Caco-2 (cell line): ENCODE measurements around the gene RNF130. TPM values are rescaled to one million over a fixed set of nuclear protein-coding genes. Genes with fewer than 3 reads are reported as not detected.

Experiments
- BruUV-seq: library from RNA; stranded (reverse); fragments of 400-500 nt; replicated peaks from 2 replicates; lab custom pipeline; 2021; lab: Mats Ljungman, UMichigan
- CTCF ChIA-PET: fragments of 300-600 bp; sonication (Branson Sonifier 250); formaldehyde crosslinking; loops from one replicate; lab custom pipeline; 2022; ENCODE audit warnings: antibody characterized with exemption; lab: Charles Lee
- POLR2A ChIA-PET: fragments of 300-600 bp; sonication (Branson Sonifier 250); formaldehyde crosslinking; loops from one replicate; lab custom pipeline; 2022; ENCODE audit warnings: antibody characterized with exemption; lab: Charles Lee
- DNase-seq, 2 experiments: peaks; one replicate each; pipeline versions ENCODE4 v3.0.0 to v3.0.0-alpha.2; 2020 to 2022
- H3K27me3 ChIP-seq: replicated peaks from 2 replicates; pipeline ENCODE4 v1.6.0; 2011; ENCODE audit warnings: low read length; ENCODE audit not compliant: control insufficient read depth, insufficient read depth
- H3K36me3 ChIP-seq: 2 replicates; pipeline ENCODE4 v1.5.1; 2011; ENCODE audit warnings: low read length; ENCODE audit not compliant: control insufficient read depth, insufficient read depth
- H3K4me1 ChIP-seq: fragments of 250-450 bp; sonication (Bioruptor Pico); 2 replicates; pipeline ENCODE4 v1.5.1; 2020; ENCODE audit warnings: mild to moderate bottlenecking
- H3K4me3 ChIP-seq: 2 replicates; pipeline ENCODE4 v1.5.1; 2011; ENCODE audit warnings: low read depth, mild to moderate bottlenecking, control low read depth, low read length
- H3K9me3 ChIP-seq: fragments of 250-450 bp; sonication (Bioruptor Pico); 2 replicates; pipeline ENCODE4 v1.5.1; 2020; ENCODE audit warnings: mild to moderate bottlenecking, moderate library complexity
- H3K27ac Mint-ChIP-seq: one replicate; pipeline ENCODE4 v1.8.0; 2022; ENCODE audit warnings: mixed read lengths; ENCODE audit not compliant: unreplicated experiment
- H3K27me3 Mint-ChIP-seq: one replicate; pipeline ENCODE4 v1.8.0; 2022; ENCODE audit warnings: mixed read lengths; ENCODE audit not compliant: insufficient read depth, unreplicated experiment
- H3K36me3 Mint-ChIP-seq: one replicate; pipeline ENCODE4 v1.8.0; 2022; ENCODE audit warnings: mild to moderate bottlenecking, mixed read lengths; ENCODE audit not compliant: insufficient read depth, unreplicated experiment
- H3K4me1 Mint-ChIP-seq: one replicate; pipeline ENCODE4 v1.8.0; 2022; ENCODE audit warnings: low read depth, mixed read lengths; ENCODE audit not compliant: unreplicated experiment
- H3K4me3 Mint-ChIP-seq: one replicate; pipeline ENCODE4 v1.8.0; 2022; ENCODE audit warnings: mild to moderate bottlenecking, moderate library complexity, mixed read lengths; ENCODE audit not compliant: unreplicated experiment
- H3K9me3 Mint-ChIP-seq: one replicate; pipeline ENCODE4 v1.8.0; 2022; ENCODE audit warnings: mixed read lengths; ENCODE audit not compliant: unreplicated experiment
- intact Hi-C: fragments of 100-400 bp; cut with micrococcal nuclease; formaldehyde crosslinking; loops from one replicate; pipeline ENCODE4 v1.10.0; 2022; ENCODE audit not compliant: unreplicated experiment
- total RNA-seq: library from RNA; stranded (reverse); gene quantifications from 2 replicates; pipeline ENCODE4 v1.2.3, GENCODE V29; 2022
- TF ChIP-seq, protein P1 (sequence below), 2 experiments: fragments of 200-600 bp in 1 of 2; IDR thresholded peaks; 1 replicate in 1 of 2; 2 replicates in 1 of 2; pipeline versions ENCODE4 v1.5.1 to v1.8.0; 2011 to 2022; ENCODE audit warnings: antibody characterized with exemption in 1 of 2, control low read depth in 1 of 2, inconsistent platforms in 1 of 2, low read depth in 1 of 2, low read length in 1 of 2, mild to moderate bottlenecking in 1 of 2, moderate library complexity in 1 of 2; ENCODE audit not compliant: insufficient read depth in 1 of 2, severe bottlenecking in 1 of 2, unreplicated experiment in 1 of 2

Gene RNF130
- total RNA-seq, 1 experiment from 2014 or later: 34.5 TPM

DNA sequence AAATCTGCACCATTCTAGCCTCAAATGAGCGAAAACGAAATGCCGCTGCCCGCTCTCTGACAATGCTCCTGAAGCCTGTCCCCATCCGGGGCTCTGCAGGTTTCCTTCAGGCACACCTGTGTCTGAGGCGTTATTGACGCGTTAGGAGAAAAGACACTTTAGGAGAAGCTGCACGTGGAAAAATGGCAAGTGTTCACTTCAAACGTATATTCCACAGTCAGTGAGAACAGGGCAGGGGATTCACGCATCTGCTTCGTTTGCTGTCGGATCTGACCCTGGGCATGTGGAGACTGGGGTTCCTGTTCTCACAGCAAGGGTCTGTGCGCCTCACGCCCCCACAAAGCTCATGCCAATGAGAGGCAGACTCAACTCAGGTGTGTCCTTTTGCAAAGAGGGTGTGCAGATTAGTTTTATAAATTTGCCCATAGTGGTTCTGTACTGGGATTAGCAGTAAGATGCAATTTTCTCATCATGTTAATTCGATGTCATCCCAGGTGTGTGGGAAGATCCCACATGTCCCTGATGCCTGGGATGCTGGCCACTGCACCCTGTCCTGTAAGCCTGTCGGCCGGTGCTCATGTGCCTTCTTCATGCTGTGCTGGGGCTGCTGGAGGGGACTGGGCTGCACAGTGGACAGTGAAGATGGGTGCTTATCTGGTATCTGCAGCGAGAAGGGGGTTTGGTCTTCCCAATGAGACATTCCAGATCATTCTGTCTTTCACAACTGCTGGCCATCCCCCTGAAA lies 152.6 kb downstream of the RNF130 start:
- H3K4me1 Mint-ChIP-seq: no peaks in the 10 kb centered on the region
- Histone ChIP-seq H3K4me1 (peaks cover 7% of the 10 kb centered on the region), H3K9me3 (no peaks in the 10 kb centered on the region), H3K36me3 (no peaks in the 10 kb centered on the region), H3K27me3 (no peaks in the 10 kb centered on the region), H3K4me3 (no peak overlapping the region)
- TF ChIP-seq, protein P1, sequence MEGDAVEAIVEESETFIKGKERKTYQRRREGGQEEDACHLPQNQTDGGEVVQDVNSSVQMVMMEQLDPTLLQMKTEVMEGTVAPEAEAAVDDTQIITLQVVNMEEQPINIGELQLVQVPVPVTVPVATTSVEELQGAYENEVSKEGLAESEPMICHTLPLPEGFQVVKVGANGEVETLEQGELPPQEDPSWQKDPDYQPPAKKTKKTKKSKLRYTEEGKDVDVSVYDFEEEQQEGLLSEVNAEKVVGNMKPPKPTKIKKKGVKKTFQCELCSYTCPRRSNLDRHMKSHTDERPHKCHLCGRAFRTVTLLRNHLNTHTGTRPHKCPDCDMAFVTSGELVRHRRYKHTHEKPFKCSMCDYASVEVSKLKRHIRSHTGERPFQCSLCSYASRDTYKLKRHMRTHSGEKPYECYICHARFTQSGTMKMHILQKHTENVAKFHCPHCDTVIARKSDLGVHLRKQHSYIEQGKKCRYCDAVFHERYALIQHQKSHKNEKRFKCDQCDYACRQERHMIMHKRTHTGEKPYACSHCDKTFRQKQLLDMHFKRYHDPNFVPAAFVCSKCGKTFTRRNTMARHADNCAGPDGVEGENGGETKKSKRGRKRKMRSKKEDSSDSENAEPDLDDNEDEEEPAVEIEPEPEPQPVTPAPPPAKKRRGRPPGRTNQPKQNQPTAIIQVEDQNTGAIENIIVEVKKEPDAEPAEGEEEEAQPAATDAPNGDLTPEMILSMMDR (IDR thresholded peaks at IDR 0.05; ENCODE audit: insufficient read depth in 1 of 2, low read depth in 1 of 2, low read length in 1 of 2, severe bottlenecking in 1 of 2, unreplicated experiment in 1 of 2): no peak
- intact Hi-C loops: no loop called here
- DNase-seq: no peak
- CTCF ChIA-PET: interaction anchor here (1.1 kb wide), 1 partner anchor 56 kb away, joined by 3 read pairs; no protein-coding TSS in a partner anchor
- POLR2A ChIA-PET: no interaction called here
- BruUV-seq: no TSS peak
- no peaks in the 10 kb centered on the region for H3K9me3 Mint-ChIP-seq
- H3K27ac Mint-ChIP-seq: no peak overlapping the region
- H3K4me3 Mint-ChIP-seq: no peak overlapping the region
- no peaks in the 10 kb centered on the region for H3K36me3 Mint-ChIP-seq
- H3K27me3 Mint-ChIP-seq: peaks cover 4% of the 10 kb centered on the region

DNA sequence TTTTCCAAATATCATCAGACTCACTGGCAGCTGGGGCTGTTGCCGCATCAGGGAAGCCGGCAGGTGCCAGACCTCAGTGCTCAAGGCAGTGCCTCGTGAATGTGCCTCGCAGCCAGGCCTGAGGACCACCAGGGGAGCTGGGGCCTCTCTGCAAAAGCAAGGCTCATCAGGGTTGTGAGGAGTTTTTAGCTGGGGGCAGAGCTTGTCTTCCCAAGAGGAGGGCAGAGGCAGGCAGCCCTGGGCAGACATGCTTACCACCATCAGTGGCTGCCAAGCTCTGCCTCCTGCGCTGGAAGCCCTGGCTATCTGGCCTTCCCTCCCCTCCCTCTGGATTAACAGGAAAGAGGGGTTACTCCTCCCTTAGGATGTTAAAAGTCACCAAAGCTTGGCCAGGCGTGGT lies 155.0 kb downstream of the RNF130 start:
- ChIA-PET POLR2A (no interaction called here), CTCF (no interaction called here)

DNA sequence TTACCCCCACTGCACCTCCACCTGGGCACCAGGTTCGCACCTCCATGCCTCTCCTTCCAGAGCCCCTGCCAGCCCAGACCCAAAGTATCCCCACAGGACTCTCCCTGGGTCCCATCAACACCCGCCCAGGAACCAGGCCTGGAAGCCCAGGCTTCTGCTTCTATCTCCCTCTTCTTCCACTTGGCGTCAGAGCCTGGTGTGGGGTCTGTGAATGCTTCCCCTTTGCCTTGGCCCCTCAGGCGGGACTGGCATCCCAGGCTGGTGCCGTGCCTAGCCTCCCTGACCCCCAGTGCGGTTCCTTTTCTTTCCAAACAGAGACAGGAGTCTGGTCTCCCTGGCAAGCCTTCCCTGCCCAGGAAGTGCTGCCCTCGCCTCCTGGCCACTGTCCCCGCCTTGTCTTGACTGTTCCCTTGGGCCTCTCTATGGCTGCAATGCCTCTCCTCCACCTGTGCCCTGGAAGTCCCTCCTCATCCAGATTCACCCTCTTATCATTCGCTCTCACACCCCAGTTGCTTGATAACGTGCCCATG lies 156.1 kb downstream of the RNF130 start:
- POLR2A ChIA-PET: no interaction called here
- Histone ChIP-seq H3K9me3 (no peaks in the 10 kb centered on the region), H3K4me1 (peaks cover 10% of the 10 kb centered on the region), H3K4me3 (no peak overlapping the region), H3K27me3 (no peaks in the 10 kb centered on the region), H3K36me3 (no peaks in the 10 kb centered on the region)
- H3K9me3 Mint-ChIP-seq: no peaks in the 10 kb centered on the region
- TF ChIP-seq, protein P1 (IDR thresholded peaks at IDR 0.05; ENCODE audit: insufficient read depth in 1 of 2, low read depth in 1 of 2, low read length in 1 of 2, severe bottlenecking in 1 of 2, unreplicated experiment in 1 of 2): no peak
- H3K27ac Mint-ChIP-seq: no peak overlapping the region
- CTCF ChIA-PET: no interaction called here
- intact Hi-C loops: no loop called here
- no TSS peak for BruUV-seq
- no peak overlapping the region for H3K4me3 Mint-ChIP-seq
- no peak for DNase-seq
- no peaks in the 10 kb centered on the region for H3K36me3 Mint-ChIP-seq
- no peaks in the 10 kb centered on the region for H3K4me1 Mint-ChIP-seq
- peaks cover 4% of the 10 kb centered on the region for H3K27me3 Mint-ChIP-seq

More for the DNA sequence above, 155.0 kb downstream of the RNF130 start:
- H3K4me1 ChIP-seq: peaks cover 10% of the 10 kb centered on the region
- H3K4me3 ChIP-seq: no peak overlapping the region
- H3K27ac Mint-ChIP-seq: no peak overlapping the region
- peaks cover 4% of the 10 kb centered on the region for H3K27me3 Mint-ChIP-seq
- no peaks in the 10 kb centered on the region for H3K27me3 ChIP-seq
- no peaks in the 10 kb centered on the region for H3K36me3 Mint-ChIP-seq
- H3K36me3 ChIP-seq: no peaks in the 10 kb centered on the region
- intact Hi-C loops: no loop called here
- TF ChIP-seq, protein P1 (IDR thresholded peaks at IDR 0.05; ENCODE audit: insufficient read depth in 1 of 2, low read depth in 1 of 2, low read length in 1 of 2, severe bottlenecking in 1 of 2, unreplicated experiment in 1 of 2): no peak
- H3K9me3 ChIP-seq: no peaks in the 10 kb centered on the region
- H3K4me1 Mint-ChIP-seq: no peaks in the 10 kb centered on the region
- DNase-seq: no peak
- H3K4me3 Mint-ChIP-seq: no peak overlapping the region
- BruUV-seq: no TSS peak
- H3K9me3 Mint-ChIP-seq: no peaks in the 10 kb centered on the region
